GM12865 (cell line): Measurements from ENCODE around the gene TEKT5.

Experiments used
- DNase-seq: peaks from one replicate; pipeline ENCODE4 v3.0.0; 2010; ENCODE audit warnings: low read depth
- H3K4me3 ChIP-seq: 2 replicates; pipeline ENCODE4 v1.5.1; 2011; ENCODE audit warnings: mild to moderate bottlenecking, low read depth, low read length, control low read depth
- TF ChIP-seq, protein P1 (sequence below): IDR thresholded peaks from 2 replicates; pipeline ENCODE4 v1.5.1; 2011; ENCODE audit warnings: low read length, control low read depth, low read depth, inconsistent platforms; ENCODE audit not compliant: insufficient read depth; ENCODE audit errors: missing control alignments

The TEKT5 gene

DNA sequence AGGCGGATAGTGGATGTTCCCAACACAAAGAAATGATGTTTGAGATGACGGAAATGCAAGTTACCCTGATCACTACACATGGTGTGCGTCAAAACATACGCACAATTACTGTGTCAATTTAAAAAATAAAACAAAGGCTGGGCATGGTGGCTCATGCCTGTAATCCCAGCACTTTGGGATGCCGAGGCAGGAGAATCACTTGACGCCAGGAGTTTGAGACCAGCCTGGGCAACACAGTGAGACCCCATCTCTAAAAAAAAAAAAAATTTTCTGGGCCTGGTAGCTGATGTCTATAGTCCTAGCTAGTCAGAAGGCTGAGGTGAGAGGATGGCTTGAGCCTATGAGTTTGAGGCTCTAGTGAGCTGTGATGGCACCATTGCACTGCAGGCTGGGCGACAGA, 51.8 kb downstream of the TEKT5 start:
- no peak for DNase-seq
- H3K4me3 ChIP-seq: no peak overlapping the region
- TF ChIP-seq, protein P1, sequence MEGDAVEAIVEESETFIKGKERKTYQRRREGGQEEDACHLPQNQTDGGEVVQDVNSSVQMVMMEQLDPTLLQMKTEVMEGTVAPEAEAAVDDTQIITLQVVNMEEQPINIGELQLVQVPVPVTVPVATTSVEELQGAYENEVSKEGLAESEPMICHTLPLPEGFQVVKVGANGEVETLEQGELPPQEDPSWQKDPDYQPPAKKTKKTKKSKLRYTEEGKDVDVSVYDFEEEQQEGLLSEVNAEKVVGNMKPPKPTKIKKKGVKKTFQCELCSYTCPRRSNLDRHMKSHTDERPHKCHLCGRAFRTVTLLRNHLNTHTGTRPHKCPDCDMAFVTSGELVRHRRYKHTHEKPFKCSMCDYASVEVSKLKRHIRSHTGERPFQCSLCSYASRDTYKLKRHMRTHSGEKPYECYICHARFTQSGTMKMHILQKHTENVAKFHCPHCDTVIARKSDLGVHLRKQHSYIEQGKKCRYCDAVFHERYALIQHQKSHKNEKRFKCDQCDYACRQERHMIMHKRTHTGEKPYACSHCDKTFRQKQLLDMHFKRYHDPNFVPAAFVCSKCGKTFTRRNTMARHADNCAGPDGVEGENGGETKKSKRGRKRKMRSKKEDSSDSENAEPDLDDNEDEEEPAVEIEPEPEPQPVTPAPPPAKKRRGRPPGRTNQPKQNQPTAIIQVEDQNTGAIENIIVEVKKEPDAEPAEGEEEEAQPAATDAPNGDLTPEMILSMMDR: no peak

DNA sequence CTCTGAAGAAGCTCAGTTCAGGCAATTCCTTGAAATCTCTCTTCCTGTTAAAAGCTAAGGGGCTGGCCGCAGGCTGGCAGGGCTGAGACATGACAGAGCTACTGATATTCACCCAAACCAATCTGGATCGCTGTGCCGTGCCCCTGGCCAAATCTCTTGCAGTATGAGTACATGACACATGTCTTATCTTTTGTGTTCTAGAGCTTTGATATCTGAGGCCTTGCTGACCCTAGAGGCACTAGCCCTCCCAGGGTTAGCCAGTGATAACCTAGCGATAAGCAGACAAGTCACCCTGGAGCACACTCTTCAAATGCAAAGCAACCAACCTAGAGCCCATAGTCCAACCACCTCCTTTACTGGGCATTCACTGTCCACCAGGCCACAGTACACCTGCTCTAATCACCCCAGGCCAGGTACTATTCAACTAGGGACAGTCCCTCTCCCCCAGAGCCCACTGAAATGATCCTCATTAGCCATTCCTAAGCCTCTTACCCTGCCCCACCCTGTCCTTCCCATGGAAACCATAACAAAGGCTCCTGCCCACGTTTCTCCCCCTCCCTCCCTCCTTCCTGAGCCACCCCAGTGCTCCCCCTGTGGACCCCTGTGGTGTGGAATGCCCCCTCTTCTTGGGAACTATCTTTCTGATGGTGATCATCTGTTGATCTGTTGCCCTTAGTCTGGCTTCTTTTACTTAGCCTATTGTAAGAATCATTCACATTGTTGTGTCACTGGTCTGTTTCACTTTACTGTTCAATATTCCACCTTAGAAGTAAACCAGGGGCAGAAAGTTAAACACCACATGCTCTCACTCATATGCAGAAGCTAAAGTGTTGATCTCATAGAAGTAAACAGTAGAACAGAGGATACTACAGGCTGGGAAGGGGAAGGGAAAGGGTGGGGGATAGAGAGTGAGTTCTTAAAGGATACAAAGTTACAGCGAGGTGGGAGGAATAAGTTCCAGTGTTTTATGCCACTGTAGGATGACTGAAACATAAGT, 52.5 kb downstream of the TEKT5 start:
- TF ChIP-seq, protein P1: no peak
- no peak overlapping the region for H3K4me3 ChIP-seq
- no peak for DNase-seq

DNA sequence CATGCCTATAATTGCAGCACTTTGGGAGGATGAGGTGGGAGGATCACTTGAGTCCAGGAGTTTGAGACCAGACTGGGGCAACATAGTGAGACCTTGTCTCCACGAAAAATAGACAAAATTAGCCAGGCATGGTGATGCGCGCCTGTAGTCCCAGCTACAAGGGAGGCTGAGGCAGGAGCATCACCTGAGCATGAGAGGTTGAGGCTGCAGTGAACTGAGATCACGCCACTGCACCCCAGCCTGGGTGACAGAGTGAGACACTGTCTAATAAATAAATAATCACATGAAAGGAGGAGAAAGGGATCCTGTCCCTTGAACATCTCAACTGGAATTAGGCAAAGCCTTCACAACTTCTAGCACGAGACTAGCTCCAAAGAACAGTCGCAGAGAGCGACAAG, 53.2 kb downstream of the TEKT5 start:
- H3K4me3 ChIP-seq: no peak overlapping the region
- no peak for DNase-seq
- TF ChIP-seq, protein P1: no peak

DNA sequence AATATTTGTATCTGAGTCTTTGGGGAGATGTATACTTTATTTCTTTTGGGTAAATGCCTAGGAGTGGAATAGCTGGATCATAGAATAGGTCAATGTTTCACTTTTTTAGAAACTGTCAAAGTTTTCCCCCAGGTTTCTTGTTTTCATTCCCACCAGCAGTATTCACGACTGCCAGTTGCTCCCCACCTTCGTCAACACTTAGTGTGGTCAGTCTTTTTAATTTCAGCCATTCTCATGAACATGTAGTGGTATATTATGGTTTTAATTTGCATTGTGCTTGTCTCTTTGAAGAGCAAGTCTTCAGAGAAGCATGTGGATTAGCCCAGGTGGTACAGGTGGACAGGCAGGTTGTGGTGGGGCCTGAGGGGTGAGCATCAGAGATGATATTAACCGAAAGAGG, 53.8 kb downstream of the TEKT5 start:
- DNase-seq: no peak
- TF ChIP-seq, protein P1: no peak
- H3K4me3 ChIP-seq: no peak overlapping the region

DNA sequence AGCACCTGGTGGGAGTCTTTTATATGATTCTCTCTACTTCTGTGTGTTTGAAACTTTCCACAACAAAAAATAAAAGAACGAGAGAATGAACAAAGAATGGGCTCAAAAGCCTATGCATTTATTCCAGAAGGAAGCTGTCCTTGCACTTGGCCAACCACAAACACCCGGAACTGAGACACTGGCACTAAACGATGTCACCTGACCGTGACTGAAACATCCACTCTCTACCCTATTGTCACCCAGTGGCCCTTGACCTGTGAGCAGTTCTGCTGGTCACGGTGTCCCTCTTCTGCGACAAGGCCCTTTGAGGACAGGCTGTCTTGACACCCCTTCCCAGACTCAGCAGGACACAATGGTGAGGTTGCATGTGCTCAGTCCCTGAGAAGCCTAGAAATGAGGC, 56.6 kb downstream of the TEKT5 start:
- H3K4me3 ChIP-seq: no peak overlapping the region
- DNase-seq: no peak
- TF ChIP-seq, protein P1: no peak

DNA sequence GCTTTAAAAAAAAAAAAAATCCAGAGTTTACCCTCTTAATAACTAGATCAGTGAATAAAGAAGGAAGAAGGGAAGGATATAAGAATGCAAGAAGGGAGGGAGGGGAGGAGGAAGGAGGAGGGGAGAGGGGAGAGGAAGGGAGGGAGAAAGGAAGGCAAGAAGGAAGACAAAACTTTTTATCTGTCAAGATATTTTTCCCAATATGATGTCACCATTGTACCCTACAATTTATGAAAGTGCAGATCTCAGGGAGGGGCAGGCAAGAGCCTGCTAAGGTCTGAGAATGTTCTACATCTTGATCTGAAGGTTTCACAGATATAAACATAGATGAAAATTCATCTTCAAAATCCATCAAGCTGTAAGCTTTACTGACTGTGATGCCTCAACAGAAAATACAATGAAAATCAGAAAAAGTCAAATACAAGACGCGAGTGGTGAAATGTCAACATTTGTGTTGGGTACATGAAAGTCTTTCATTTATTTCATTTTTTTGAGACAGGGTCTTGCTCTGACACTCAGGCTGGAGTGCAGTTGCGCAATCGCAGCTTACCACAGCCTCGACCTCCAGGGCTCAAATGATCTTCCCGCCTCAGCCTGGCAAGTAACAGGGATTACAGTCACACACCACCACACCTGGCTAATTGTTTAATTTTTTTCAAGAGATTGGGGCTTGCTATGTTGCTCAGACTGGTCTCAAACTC, 57.2 kb downstream of the TEKT5 start:
- no peak for DNase-seq
- TF ChIP-seq, protein P1: no peak

More for the DNA sequence above, 57.2 kb downstream of the TEKT5 start:
- no peak overlapping the region for H3K4me3 ChIP-seq
